PFSK-1 (cell line): ENCODE results near the gene COL4A2.

Source experiments
- FOXP2 ChIP-seq: optimal IDR thresholded peaks from 2 replicates; pipeline ENCODE3; 2011; ENCODE audit warnings: borderline replicate concordance, control low read depth, inconsistent platforms; ENCODE audit not compliant: insufficient read depth; ENCODE audit errors: extremely low read length, extremely low read depth
- POLR2AphosphoS5 ChIP-seq: IDR thresholded peaks from 2 replicates; pipeline ENCODE4 v1.6.1; 2012; ENCODE audit warnings: low read depth, mild to moderate bottlenecking, control low read depth, low read length, moderate library complexity
- REST ChIP-seq, 2 experiments: IDR thresholded peaks; 2 replicates each; pipeline versions ENCODE4 v1.6.1 to v1.8.0; 2011 to 2012; ENCODE audit warnings: low read depth in 2 of 2, low read length in 2 of 2, control low read depth in 1 of 2, inconsistent platforms in 1 of 2, mild to moderate bottlenecking in 1 of 2, moderate library complexity in 1 of 2; ENCODE audit not compliant: insufficient read depth in 1 of 2
- SIN3A ChIP-seq: IDR thresholded peaks from 2 replicates; pipeline ENCODE4 v1.6.1; 2012; ENCODE audit warnings: mild to moderate bottlenecking, low read length, moderate library complexity, borderline replicate concordance; ENCODE audit not compliant: insufficient read depth
- TAF1 ChIP-seq: IDR thresholded peaks from 2 replicates; pipeline ENCODE4 v1.6.1; 2012; ENCODE audit warnings: low read length, control low read depth, borderline replicate concordance; ENCODE audit not compliant: insufficient read depth

Gene COL4A2

DNA sequence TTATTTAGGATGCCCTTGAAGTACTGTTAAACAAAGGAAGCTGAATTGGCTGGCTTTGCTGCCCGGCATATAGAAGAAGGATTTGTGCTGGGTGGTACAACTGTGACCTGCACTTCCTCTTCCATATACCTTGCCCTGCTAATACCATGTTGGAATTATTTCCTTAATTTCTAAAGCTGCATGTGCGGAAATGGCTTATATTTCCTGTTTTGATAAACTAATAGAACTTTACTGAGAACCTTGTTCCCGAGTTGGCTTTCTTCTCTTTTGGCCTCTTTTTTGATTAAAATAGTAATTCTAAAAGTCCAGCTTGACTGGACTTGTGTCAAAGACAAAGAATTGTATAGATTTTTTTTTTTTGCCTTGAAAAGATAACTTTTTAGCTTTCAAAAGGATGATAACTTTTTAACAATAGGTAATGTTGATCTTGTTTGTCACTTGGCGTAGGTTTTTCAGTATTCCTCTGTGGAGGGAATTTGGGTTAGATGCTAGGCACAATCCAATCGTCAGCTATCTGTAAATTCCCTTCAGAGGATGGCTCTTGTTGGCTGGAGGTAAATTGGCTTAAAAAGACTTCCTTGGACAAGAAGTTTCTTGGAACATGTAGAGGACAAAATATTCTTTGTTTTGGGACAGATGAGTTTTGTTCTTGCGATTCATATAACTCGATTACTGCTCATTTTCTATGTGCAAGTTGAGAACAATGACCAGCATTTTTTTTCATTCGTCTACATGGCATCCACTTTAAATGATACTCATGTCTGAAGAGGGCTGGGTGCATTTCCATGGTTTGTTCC, 41.4 kb downstream of the COL4A2 start:
- TF ChIP-seq POLR2AphosphoS5 (no peak), REST (IDR thresholded peaks at IDR 0.05; ENCODE audit: insufficient read depth in 1 of 2, low read depth in 2 of 2, low read length in 2 of 2) (no peak), SIN3A (no peak), FOXP2 (no peak), TAF1 (no peak)

DNA sequence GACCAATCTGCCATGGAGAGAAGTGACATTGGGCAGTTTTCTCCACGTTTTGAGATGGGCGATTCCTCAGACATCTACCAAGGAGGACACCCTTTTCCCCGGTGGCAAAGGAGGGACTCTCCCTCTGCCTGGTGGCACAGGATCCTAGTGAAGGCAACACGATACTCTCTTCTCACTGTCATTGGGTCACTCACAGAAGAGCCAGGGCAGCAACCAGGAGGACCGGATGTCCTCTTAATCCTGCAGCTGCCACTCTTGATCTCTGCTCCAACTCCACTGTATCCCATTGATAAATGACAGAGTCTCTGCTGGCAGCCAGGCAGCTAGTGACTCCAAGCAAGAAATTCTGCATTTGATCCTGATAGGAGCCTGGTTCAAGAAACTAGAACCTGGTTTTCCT, 42.2 kb downstream of the COL4A2 start:
- TF ChIP-seq POLR2AphosphoS5 (no peak), FOXP2 (no peak), SIN3A (no peak), TAF1 (no peak), REST (IDR thresholded peaks at IDR 0.05; ENCODE audit: insufficient read depth in 1 of 2, low read depth in 2 of 2, low read length in 2 of 2) (no peak)

GRCh38 chr13:110350049-110350448, 43.0 kb downstream of the COL4A2 start:
- TF ChIP-seq TAF1 = no peak

- TF ChIP-seq POLR2AphosphoS5 (no peak), TAF1 (no peak), SIN3A (no peak), FOXP2 (no peak), REST (IDR thresholded peaks at IDR 0.05; ENCODE audit: insufficient read depth in 1 of 2, low read depth in 2 of 2, low read length in 2 of 2) (no peak)
Observed at GRCh38 chr13:110350509-110350908, 43.4 kb downstream of the COL4A2 start.

GRCh38 chr13:110351636-110352420, 44.7 kb downstream of the COL4A2 start:
- TF ChIP-seq FOXP2 = no peak
- TF ChIP-seq SIN3A = no peak
- TF ChIP-seq POLR2AphosphoS5 = no peak

DNA sequence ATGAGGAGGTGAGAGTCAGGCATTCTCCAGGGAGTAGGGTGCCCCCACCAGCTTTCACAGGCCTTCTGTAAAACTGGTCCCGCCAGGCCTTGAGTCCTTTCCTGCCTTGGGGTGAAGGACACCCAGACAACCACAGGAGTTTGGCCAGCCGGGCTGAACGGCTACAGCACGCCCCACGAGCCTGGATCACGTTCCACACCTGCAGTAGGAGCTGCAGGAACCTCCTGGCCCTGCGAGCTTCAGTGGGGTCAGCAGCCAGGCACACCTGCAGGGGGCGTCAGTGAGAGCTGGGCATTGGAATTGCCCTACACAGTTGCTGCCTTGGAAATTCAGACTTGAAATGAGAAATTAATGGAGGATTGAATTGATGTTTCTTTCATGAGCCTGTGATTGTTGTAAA, 45.7 kb downstream of the COL4A2 start:
- TF ChIP-seq TAF1 = no peak
- TF ChIP-seq POLR2AphosphoS5 = no peak
- TF ChIP-seq REST (IDR thresholded peaks at IDR 0.05; ENCODE audit: insufficient read depth in 1 of 2, low read depth in 2 of 2, low read length in 2 of 2) = no peak
- no peak for TF ChIP-seq FOXP2
- no peak for TF ChIP-seq SIN3A
